GM12865 (cell line): ENCODE measurements around the gene TCF7L2.

Experiments used
- DNase-seq: peaks from one replicate; pipeline ENCODE4 v3.0.0; 2010; ENCODE audit warnings: low read depth
- H3K4me3 ChIP-seq: 2 replicates; pipeline ENCODE4 v1.5.1; 2011; ENCODE audit warnings: mild to moderate bottlenecking, low read depth, low read length, control low read depth
- CTCF ChIP-seq: IDR thresholded peaks from 2 replicates; pipeline ENCODE4 v1.5.1; 2011; ENCODE audit warnings: low read length, control low read depth, low read depth, inconsistent platforms; ENCODE audit not compliant: insufficient read depth; ENCODE audit errors: missing control alignments

TCF7L2 gene

GRCh38 chr10:113084031-113084430 lies 134.0 kb downstream of the TCF7L2 start:
- TF ChIP-seq CTCF, result no peak
- DNase-seq, result no peak
- no peak overlapping the region for H3K4me3 ChIP-seq

GRCh38 chr10:113085776-113086175 lies 135.7 kb downstream of the TCF7L2 start:
- no peak for DNase-seq
- no peak for TF ChIP-seq CTCF
- no peak overlapping the region for H3K4me3 ChIP-seq

GRCh38 chr10:113086282-113086681 lies 136.2 kb downstream of the TCF7L2 start:
- no peak for DNase-seq
- no peak for TF ChIP-seq CTCF
- no peak overlapping the region for H3K4me3 ChIP-seq

- no peak for DNase-seq
- no peak for TF ChIP-seq CTCF
- no peak overlapping the region for H3K4me3 ChIP-seq
These were observed 137.3 kb downstream of the TCF7L2 start for GRCh38 chr10:113087165-113088029.

GRCh38 chr10:113088194-113088593 lies 138.1 kb downstream of the TCF7L2 start:
- no peak for DNase-seq
- TF ChIP-seq CTCF, result no peak
- H3K4me3 ChIP-seq, result no peak overlapping the region

- TF ChIP-seq CTCF, result no peak
- H3K4me3 ChIP-seq, result no peak overlapping the region
- DNase-seq, result no peak
These were observed 139.5 kb downstream of the TCF7L2 start for GRCh38 chr10:113089551-113089950.

GRCh38 chr10:113091920-113092319 lies 141.9 kb downstream of the TCF7L2 start:
- DNase-seq, result no peak
- no peak overlapping the region for H3K4me3 ChIP-seq
- no peak for TF ChIP-seq CTCF
